GM13977 (cell line): ENCODE measurements around the gene VAPB.

Experiments
- DNase-seq: peaks from one replicate; pipeline ENCODE4 v3.0.0; 2012; ENCODE audit warnings: low spot score
- CTCF ChIP-seq: IDR thresholded peaks from 2 replicates; pipeline ENCODE4 v1.5.1; 2012; ENCODE audit warnings: mild to moderate bottlenecking, control low read depth; ENCODE audit not compliant: insufficient read depth; ENCODE audit errors: extremely low read depth, missing control alignments
- in situ Hi-C: fragments of 300-500 bp; cut with MboI; formaldehyde crosslinking; loops from one replicate; pipeline ENCODE4 v1.12.0; 2022; ENCODE audit warnings: low sequenced_read_pairs, low pct_unique_long_range_greater_than_20kb, mixed read lengths, inconsistent platforms; ENCODE audit not compliant: unreplicated experiment

Gene VAPB

GRCh38 chr20:58471193-58472164 is 82.5 kb downstream of the VAPB start:
- no peak for TF ChIP-seq CTCF
- in situ Hi-C loops, result no loop called here
- DNase-seq, result no peak

GRCh38 chr20:58472273-58473018 is 83.4 kb downstream of the VAPB start:
- DNase-seq, result no peak
- no peak for TF ChIP-seq CTCF
- in situ Hi-C loops, result no loop called here

GRCh38 chr20:58473453-58474425 is 84.7 kb downstream of the VAPB start:
- DNase-seq, result no peak
- TF ChIP-seq CTCF, result no peak
- in situ Hi-C loops, result no loop called here

- no peak for DNase-seq
- in situ Hi-C loops, result loop anchor here (25.0 kb wide), 1 partner anchor 362 kb away; no protein-coding TSS in a partner anchor
- no peak for TF ChIP-seq CTCF
These were observed 86.4 kb downstream of the VAPB start for GRCh38 chr20:58475466-58475865.

- in situ Hi-C loops, result loop anchor here (25.0 kb wide), 1 partner anchor 359 kb away; no protein-coding TSS in a partner anchor
- no peak for DNase-seq
- no peak for TF ChIP-seq CTCF
These were observed 89.2 kb downstream of the VAPB start for GRCh38 chr20:58478141-58478805.
